H54 (cell line): ENCODE results near the gene SPRR2G.
"Not testable (repeated sequence)": the region's sequence is repeated elsewhere in the genome, so short reads cannot be mapped to it uniquely, and the experiment has no call there.

Experiments used
- DNase-seq: peaks from one replicate; pipeline ENCODE4 v3.0.0; 2011; ENCODE audit warnings: low spot score, mixed read lengths; ENCODE audit not compliant: insufficient read length
- FAIRE-seq: peaks from 3 replicates; lab custom pipeline; 2011; peaks lifted over from hg19 to GRCh38; lab: Jason Lieb, UNC
- POLR2A ChIP-seq: IDR thresholded peaks from 2 replicates; pipeline ENCODE4 v1.6.1; 2011; ENCODE audit warnings: low read depth, mild to moderate bottlenecking, low read length

SPRR2G gene

DNA sequence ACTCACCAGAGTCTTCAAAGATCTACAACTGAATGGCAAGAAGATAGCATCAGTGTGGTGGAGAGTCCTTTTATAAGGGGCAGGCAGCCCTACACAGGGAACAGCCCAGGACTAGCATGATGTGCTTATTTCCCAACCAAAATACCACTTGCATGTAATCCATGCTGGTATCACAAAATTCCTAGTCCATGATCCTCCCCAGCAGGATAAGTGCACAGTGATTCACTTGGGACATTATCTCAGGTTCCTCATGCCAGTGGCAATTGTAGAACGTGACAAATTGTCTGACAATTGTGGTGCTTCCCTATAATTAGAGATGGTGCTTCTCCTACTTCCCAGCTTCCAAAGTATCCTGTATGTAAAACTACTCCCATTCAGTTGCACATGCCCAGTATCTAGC is at the start of gene SPRR2G:
SPRR2G (minus strand) TSS at position 45 of the 400 bp plus-strand sequence. CDS start 780 bp downstream, outside the sequence.
- TF ChIP-seq POLR2A: no peak
- FAIRE-seq (no peak), DNase-seq (no peak)

DNA sequence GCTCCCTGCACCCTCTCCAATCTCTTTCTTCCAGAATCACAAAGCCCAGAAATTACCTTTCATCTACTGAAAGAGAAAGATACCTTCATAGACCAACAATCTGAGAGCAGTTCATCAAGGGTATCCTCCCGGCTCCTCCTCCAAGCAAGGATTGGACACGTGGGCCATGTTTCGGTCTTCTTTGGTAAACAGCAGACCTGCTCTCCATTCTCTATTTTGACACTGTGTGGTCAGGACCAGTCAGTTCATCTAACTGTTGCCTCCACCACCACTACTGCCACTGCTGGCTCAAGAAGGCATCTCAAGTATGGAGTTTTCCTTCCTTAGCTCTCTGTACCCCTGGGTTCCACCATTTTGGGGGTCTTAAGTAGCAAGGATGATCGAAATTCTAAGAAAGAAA is 44.5 kb upstream of the SPRR2G start:
- no peak for DNase-seq
- no peak for TF ChIP-seq POLR2A
- no peak for FAIRE-seq

DNA sequence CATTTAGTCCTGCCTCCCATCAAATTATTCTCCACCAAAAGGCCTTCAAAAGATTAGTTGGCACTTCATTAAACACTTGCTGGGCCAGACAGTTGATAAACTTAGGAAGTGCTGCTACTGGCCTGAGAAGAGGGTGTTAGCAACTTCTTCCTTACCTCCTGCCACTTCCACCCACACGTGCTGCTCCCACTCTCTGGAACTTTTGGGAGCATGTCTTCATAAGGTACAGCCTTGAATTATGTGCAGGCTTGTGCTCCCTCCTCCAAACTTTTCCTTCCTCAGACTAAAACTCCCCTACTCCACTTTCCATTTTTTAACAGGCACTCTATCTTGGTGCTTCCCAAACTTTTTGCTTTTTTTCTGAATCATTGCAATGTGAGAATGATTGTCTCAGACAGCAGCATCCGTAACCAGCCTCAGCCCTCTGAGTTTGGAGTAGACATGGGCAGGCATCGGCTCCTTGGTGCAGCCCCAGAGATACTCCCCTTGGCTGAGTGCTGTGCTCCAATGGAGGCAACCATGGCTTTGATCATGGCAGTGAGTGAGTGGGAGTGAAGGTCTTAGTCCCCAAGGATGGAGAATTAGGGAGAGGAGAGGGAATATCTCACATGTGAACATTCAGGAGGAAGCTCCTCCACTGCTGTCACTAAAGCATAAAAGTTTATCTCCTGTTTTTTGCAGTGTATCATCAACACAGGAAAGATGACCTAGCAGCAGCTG is 43.8 kb upstream of the SPRR2G start:
- DNase-seq (no peak), FAIRE-seq (no peak)
- TF ChIP-seq POLR2A: no peak

DNA sequence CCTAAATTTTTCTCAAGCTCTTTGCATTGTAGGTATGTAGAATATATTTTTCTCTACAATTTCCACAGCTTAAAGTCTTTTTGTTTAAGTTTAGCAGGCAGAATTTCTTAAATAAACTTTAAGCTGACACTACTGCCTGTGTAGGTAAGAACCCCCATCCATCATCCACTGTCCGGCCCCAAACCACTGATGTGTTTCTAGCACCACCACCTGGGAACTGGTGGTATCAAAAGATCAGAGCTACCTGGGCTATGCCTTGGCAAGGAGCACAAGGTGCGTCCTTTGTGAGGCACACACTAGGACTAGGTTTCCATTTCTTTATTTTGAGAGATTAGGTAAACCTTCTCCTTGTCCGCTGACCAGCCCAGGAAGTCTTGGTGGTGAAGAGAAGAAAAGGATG is 42.0 kb upstream of the SPRR2G start:
- TF ChIP-seq POLR2A: no peak
- no peak for FAIRE-seq
- no peak for DNase-seq

DNA sequence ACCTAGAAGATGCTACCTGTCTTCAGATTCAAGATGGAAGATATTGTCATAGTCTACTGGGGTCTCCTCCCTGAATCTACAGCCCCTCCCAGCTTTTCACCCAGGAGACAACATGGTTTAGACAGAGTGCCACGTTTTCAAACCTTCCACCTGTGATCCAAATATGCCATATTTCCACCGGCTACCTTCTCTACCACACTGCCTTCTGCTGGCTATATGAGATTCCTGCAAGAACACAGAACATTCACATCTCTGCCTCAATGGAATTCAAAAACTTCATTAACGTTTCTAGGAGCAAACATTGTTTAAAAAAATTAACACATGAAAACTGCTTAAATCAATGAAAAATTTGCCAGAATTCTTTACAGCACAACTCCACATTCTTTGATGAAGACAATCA is 39.7 kb upstream of the SPRR2G start:
- FAIRE-seq (no peak), DNase-seq (no peak)
- no peak for TF ChIP-seq POLR2A

DNA sequence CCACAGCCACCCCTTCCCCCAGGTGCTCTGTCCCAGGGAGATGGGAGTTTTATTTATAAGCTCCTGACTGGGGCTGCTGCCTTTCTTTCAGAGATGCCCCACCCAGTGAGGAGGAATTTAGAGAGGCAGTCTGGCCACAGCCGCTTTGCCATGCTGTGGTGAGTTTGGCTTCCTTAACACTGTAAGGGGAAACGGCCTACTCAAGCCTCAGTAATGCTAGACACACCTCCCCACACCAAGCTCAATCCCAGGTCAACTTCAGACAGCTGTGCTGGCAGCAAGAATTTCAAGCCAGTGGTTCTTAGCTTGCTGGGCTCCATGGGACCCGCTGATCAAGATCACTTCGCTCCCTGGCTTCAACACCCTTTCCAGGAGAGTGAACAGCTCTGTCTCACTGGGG is 37.6 kb upstream of the SPRR2G start:
- DNase-seq: not testable (repeated sequence)

DNA sequence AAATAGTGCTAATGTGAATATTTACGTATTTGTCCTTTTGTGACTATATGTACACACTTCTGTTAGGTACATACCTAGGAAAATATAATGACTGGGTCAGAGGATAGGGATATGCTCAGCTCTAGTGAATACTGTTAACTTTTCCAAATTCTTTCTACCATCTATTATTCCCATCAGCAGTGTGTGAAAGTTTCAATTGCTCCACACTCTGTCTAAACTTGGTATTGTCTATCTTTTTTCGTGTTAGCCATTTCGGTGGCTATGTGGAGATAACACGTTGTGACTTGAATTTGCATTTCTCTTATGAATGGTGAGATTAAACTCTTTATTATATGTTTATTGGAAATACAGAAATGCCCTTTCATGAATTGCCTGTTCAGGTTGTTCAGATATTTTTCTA is 29.9 kb upstream of the SPRR2G start:
- DNase-seq (no peak), FAIRE-seq (no peak)
- TF ChIP-seq POLR2A: no peak

More for the DNA sequence above, 37.6 kb upstream of the SPRR2G start:
- FAIRE-seq: not testable (repeated sequence)

DNA sequence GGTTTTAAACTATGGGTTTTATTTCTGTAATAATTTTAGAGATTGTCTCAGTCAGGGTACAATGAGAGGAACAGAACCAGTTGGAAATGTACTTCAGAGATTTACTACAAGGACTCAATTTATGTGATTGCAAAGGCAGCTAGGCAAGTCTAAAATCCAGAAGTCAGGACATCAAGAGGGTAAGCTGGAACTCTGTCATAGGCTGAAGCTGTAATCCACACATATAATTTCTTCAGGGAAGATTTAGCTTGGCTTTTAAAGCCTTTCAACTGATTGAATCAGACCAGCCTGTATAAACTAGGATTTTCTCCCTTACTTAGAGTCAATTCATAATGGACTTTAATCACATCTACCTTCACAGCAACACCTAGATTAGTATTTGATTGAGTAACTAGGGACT is 28.2 kb upstream of the SPRR2G start:
- no peak for TF ChIP-seq POLR2A
- FAIRE-seq: no peak
- DNase-seq: no peak

DNA sequence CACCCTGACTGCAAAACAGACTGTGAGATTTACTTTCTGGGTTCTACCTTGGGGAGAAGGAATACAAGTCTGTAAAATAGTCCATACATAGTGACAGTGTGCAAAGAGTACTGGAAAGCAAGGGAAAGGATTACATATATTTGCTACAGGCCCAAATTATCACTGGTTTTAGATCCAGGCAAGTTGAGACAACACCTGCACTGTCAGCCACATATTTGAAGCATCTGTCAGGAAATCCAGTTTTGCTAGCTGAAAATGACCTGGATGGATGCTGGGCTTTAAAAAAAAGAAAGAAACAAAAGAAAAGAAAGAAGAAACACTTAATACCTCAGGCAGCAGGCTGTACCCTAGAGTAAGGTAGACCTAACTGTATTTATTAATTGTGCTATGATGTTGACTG is 23.9 kb upstream of the SPRR2G start:
- no peak for TF ChIP-seq POLR2A
- no peak for DNase-seq
- FAIRE-seq: no peak

DNA sequence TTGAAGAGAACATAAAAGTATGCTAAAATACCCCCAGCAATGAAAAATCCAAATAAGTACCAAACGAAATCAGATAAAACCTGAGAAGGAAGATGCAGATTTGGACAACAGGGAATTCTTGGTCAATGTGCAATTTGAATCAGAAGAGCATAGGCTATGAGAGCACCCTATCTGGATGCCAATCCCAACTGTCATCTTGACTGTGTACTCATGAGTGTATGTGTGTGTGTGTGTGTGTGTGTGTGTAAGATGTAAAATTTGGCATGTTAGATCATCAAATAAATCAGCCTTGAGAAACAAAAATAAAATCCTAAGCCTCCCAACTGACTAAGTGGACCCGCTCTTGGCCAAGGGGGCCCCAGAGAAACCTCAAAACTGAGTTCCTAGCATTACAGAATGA is 18.0 kb upstream of the SPRR2G start:
- no peak for DNase-seq
- FAIRE-seq: no peak
- no peak for TF ChIP-seq POLR2A

DNA sequence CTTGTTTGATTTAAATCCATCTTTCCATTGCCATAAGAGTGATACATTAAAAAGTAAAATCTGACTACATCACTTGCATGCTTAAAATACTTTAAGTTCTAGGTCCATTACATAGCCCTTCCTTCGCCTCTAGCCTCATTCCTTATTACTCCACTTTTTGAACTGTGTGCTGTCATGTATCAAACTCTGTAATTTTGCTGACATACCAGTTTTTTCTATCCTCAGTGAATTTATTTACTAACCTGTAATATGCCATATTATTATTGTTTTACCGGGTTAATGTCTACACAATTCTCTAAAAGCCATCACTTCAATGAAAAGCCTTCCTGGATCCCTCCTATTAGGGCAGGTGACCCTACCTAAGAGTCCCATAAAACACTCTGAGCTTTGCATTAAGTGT is 4.9 kb upstream of the SPRR2G start:
- FAIRE-seq (no peak), DNase-seq (no peak)
- TF ChIP-seq POLR2A: no peak

DNA sequence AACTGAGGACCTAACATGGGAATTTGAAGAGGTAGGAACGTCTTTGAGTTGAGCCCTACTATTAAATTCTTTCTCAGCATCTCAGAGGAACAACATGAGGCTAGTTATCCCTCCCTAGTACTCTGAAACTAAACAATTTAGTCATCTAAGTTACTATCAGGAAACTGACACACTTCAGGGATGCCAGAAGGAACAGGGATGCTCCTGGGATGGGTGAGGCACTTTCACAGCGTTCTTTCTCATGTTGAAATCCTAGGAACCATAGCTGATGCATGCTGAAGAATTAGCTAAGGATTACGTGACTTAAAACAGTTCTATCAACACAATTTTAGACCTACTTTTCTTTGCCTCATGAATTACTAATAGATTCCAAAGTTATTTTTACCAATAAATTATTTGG is 1.8 kb upstream of the SPRR2G start:
- no peak for FAIRE-seq
- no peak for TF ChIP-seq POLR2A
- no peak for DNase-seq

DNA sequence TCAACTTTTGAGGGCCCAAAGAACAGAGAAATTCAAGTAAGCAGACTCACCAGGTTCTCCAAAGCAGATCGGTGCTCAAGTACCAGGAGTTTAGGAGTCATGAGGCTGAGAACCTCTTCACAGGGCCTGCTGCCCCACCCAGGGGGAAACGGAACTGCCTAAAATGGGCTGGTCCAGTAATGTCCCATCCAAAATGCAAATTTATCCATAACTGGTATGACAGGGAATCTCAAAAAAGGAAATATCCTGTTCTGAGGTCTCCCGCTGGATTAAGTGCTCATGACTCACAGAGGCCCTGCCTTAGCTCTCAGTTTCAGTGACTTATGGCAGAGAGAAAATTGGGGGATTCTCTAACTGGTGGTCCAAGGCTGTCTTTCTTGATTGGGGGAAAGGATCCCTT is 9.3 kb downstream of the SPRR2G start:
- FAIRE-seq (no peak), DNase-seq (no peak)
- no peak for TF ChIP-seq POLR2A

DNA sequence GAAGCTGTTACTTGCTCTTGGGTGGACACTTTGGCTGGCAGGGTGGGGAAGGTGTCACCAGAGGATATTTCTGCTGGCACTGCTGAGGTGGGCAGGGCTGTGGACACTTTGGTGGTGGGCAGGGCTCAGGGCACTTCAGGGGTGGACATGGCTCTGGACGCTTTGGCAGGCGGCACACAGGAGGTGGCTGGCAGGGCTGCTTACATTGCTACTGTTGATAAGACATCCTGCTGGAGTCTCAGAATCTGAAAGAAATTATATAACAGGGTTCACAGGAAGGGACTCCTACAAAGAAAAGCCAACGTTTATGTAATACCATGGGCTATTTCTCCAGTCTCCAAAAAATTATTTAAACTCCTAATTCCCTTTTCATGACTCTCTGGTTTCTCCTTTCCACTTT is 10.2 kb downstream of the SPRR2G start:
- FAIRE-seq (no peak), DNase-seq (no peak)
- no peak for TF ChIP-seq POLR2A

DNA sequence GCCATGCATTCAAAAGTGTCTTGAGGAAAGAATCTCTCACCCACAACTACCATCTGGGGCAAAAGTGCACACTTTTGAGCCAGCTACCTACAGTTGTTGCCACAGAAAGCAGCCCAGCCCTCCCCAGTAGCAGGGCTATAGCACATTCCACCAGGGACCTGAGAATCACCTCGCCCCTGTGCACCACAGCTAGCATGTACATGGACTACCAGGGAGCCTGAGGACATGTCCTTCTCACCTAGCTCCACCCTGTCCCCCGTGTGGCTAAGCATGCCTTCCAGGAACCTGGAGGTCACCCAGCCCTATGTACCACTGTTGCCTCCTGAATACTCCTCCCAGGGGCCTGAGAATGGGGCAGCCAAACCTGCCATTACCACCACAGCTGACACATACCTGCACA is 16.9 kb downstream of the SPRR2G start:
- FAIRE-seq (no peak), DNase-seq (no peak)
- TF ChIP-seq POLR2A: no peak

DNA sequence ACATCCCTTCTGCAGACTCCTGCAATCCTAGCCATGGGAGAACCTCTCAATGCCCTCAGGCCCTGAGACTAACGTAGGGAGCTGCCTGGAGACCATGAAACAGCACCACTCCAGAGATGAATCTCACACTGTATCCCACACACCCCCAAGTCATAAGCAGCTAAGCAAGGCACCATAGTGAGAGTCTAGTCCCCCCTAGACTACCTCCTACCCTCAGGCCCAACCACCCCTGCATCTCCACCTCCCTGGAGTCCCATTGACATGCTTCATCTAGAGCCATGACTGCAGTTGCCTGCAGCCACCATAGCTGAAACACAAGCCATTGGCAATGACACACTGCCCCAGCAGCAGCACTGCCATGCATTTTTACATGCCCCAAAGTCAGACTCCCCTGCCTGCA is 17.4 kb downstream of the SPRR2G start:
- no peak for TF ChIP-seq POLR2A

DNA sequence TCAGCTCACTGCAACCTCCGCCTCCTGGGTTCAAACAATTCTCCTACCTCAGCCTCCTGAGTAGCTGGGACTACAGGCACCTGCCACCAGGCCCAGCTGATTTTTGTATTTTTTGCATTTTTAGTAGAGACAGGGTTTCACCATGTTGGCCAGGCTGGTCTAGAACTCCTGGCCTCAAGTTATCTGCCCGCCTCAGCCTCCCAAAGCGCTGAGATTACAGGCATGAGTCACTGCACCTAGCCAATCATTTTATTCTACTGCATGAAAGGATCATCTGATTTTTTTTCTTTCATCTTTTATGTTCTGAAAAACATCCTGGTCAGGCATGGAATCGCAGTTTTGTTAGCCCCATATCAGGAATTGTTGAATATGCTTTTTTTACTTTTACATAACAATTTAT is 22.0 kb downstream of the SPRR2G start:
- FAIRE-seq, DNase-seq: not testable (repeated sequence)

More for the DNA sequence above, 17.4 kb downstream of the SPRR2G start:
- FAIRE-seq (no peak), DNase-seq (no peak)
